ENCODE results near the gene SUV39H1. TPM values are rescaled to one million over a fixed set of nuclear protein-coding genes. Genes with fewer than 3 reads are reported as not detected.

Gene SUV39H1
- total and polyA plus RNA-seq, 4 donors: 3.2 to 5.8 (median 3.7) TPM

- no peak for TF ChIP-seq REST (IDR thresholded peaks at IDR 0.05)
- TF ChIP-seq MAX (IDR thresholded peaks at IDR 0.05): no peak
- no peak for TF ChIP-seq YY1 (IDR thresholded peaks at IDR 0.05)
- no peak for TF ChIP-seq EGR1 (IDR thresholded peaks at IDR 0.05; ENCODE audit: low read depth in 2 of 2)
- no peak for TF ChIP-seq JUND (IDR thresholded peaks at IDR 0.05)
These were observed 19.5 kb downstream of the SUV39H1 start (continued) for GRCh38 chrX:48715876-48716502.

GRCh38 chrX:48719958-48720357, 23.4 kb downstream of the SUV39H1 start:
- Histone ChIP-seq H3K27me3 (ENCODE audit: control insufficient read depth in 4 of 4, insufficient read depth in 4 of 4, low read length in 3 of 4) (no peaks in the 10 kb centered on the region), H3K36me3 (ENCODE audit: control insufficient read depth in 4 of 4, insufficient read depth in 3 of 4, low read depth in 1 of 4, low read length in 3 of 4) (no peaks in the 10 kb centered on the region), H3K9ac (ENCODE audit: low read depth in 1 of 2, low read length in 2 of 2) (no peak overlapping the region), H3K9me3 (ENCODE audit: control insufficient read depth in 4 of 4, low read length in 3 of 4) (peaks cover 0 to 2% (median 0%) of the 10 kb centered on the region in 4 donors), H3K4me3 (ENCODE audit: low read depth in 1 of 3, low read length in 3 of 3) (no peak overlapping the region), H3K27ac (ENCODE audit: low read depth in 1 of 2, low read length in 2 of 2) (no peak overlapping the region), H3K4me1 (ENCODE audit: control insufficient read depth in 4 of 4, insufficient read depth in 4 of 4, low read length in 3 of 4) (no peaks in the 10 kb centered on the region)
- no peak for DNase-seq (ENCODE audit: low spot score)
- WGBS: 84% methylated on average over 2 of the region's 2 CpGs
- TF ChIP-seq NR2F2 (IDR thresholded peaks at IDR 0.05) (no peak), MAX (IDR thresholded peaks at IDR 0.05) (no peak), SP1 (IDR thresholded peaks at IDR 0.05) (no peak), REST (IDR thresholded peaks at IDR 0.05) (no peak), CTCF (IDR thresholded peaks at IDR 0.05; ENCODE audit: low read depth, low read length, missing input control) (no peak), HNF4G (IDR thresholded peaks at IDR 0.05) (no peak), GABPA (IDR thresholded peaks at IDR 0.05 in 1 of 2, conservative IDR thresholded peaks at IDR 0.05 in 1 of 2) (no peak), FOXA1 (IDR thresholded peaks at IDR 0.05) (no peak), JUND (IDR thresholded peaks at IDR 0.05) (no peak), FOXA2 (IDR thresholded peaks at IDR 0.05) (no peak), ATF3 (IDR thresholded peaks at IDR 0.05) (no peak), RAD21 (IDR thresholded peaks at IDR 0.05) (no peak), HNF4A (conservative IDR thresholded peaks at IDR 0.05) (no peak), RXRA (IDR thresholded peaks at IDR 0.05) (no peak), ZBTB33 (IDR thresholded peaks at IDR 0.05) (no peak), TAF1 (conservative IDR thresholded peaks at IDR 0.05) (no peak)
